22Rv1 (cell line): Measurements from ENCODE around the gene HAPLN1.

Experiments used
- H3K27ac ChIP-seq: fragments of 450-650 bp; 2 replicates; pipeline ENCODE4 v1.5.1; 2017
- CTCF ChIP-seq: fragments of 450-650 bp; IDR thresholded peaks from 2 replicates; pipeline ENCODE4 v1.5.1; 2017; ENCODE audit warnings: mild to moderate bottlenecking
- ZFX ChIP-seq: fragments of 450-650 bp; IDR thresholded peaks from 2 replicates; pipeline ENCODE4 v1.6.1; 2017; ENCODE audit warnings: antibody characterized with exemption, borderline replicate concordance

Gene HAPLN1

DNA sequence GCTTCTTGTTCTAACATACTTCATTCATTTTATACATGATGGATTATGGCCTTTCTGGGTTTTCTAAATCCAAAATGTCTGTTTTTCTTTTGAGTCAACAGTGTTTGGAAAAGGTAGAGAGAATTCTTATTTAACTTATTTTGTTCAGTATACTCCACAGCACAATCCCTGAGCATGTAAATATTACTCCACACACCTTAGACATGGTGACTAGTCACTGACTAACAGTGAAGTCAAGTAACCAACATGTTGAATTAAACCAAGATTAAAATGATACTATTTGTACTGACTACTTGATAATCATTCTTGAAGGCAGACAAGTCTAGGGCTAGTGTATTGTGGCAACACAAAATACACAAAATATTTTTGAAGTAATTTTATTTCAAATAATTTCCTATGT, 55.0 kb downstream of the HAPLN1 start:
- no peak overlapping the region for H3K27ac ChIP-seq
- TF ChIP-seq CTCF, result no peak
- TF ChIP-seq ZFX, result no peak

GRCh38 chr5:83662558-83662957, 58.1 kb downstream of the HAPLN1 start:
- TF ChIP-seq ZFX, result no peak
- no peak for TF ChIP-seq CTCF
- H3K27ac ChIP-seq, result no peak overlapping the region

- no peak overlapping the region for H3K27ac ChIP-seq
- TF ChIP-seq CTCF (no peak), ZFX (no peak)
These were observed 62.7 kb downstream of the HAPLN1 start for GRCh38 chr5:83657807-83658525.

DNA sequence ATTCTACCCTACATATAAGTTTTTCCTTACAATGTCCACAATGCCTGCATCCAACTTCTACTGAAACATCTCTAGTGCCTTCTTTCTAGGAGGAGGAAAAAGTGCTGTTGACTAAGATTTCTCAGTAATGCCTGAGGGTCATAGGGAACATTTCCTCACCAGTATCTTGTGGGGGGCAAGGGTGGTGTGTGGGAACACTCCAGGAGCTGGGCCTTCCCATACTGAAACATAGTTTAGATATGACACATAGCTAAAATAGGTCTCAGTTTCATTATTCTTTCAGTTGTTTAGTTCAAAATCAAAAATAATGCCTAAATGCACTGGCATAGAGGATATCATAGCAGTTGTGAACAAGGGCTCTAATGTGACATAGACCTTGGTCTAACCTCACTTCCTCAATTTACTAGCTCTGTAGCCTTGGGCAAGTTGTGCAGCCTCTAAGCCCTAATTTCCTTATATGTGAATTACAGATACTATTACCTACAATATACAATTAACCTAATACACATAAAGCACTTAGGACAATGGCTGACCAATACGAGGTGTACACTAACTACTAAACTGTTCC, 66.1 kb downstream of the HAPLN1 start:
- no peak overlapping the region for H3K27ac ChIP-seq
- TF ChIP-seq ZFX (no peak), CTCF (no peak)

DNA sequence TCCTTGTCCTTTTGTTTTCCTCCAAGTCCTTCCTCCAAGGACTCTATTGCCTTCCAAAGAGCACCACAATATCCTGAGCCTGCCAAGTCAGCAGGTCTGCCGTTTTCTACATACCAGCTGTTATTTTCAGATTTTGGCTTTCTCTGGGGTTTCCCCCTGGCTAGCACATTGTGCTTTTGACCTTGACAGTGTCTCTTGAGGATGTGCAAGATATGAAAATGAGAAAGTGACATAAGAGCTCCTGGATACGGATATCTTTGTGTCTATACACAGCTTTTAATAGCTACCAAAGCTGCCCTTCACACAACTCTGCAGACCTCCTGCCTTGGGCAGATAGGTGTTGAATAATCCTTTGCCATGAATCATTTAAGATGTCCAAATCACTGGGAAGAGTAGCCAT, 67.0 kb downstream of the HAPLN1 start:
- no peak overlapping the region for H3K27ac ChIP-seq
- TF ChIP-seq CTCF (no peak), ZFX (no peak)

DNA sequence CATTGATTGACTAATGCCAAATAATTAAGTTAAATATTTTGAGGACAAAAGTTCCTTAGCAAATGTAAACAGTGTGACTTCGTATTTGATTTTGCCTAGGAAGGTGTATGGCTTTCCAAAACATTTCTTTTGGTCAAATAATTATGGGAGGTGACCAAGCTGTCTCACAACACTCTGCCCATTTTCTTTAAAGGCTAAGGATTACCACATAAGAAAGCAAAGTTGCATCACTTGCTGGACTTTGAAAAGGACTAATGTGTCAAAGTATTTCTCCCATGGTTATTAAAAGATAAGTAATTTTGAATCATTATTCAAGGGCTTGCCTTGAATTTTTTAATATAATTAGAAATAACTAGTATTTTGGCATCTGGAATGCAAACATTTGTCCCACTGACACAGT, 74.7 kb downstream of the HAPLN1 start:
- H3K27ac ChIP-seq, result no peak overlapping the region
- TF ChIP-seq ZFX (no peak), CTCF (no peak)

DNA sequence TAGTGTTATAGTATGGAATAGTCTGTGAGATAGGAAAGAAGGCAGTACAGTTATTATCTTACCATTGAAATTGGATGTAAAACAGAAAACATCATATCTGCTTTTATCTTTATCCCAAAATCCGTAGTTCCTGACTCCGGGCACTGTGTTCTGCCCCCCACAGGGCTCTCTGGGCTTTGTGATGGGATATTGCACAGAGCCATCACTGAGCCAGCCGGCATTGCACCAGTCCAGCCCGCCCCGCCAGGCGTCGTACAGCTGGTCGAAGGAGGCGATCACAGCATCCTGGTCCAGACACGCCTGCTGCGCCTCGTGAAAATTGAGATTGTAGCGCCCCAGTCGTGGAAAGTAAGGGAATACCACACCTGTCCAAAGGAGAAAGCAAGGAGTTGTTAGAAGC, 76.4 kb downstream of the HAPLN1 start:
- H3K27ac ChIP-seq, result no peak overlapping the region
- no peak for TF ChIP-seq CTCF
- no peak for TF ChIP-seq ZFX
